HG02870 (cell line): ENCODE measurements around the gene PRMT2.

ENCODE experiments used
- ATAC-seq: cut with Tn5 transposase; IDR thresholded peaks from one replicate; pipeline ENCODE4 v1.9.1; 2021; ENCODE audit warnings: mild to moderate bottlenecking, moderate library complexity; ENCODE audit not compliant: unreplicated experiment

Gene PRMT2

DNA sequence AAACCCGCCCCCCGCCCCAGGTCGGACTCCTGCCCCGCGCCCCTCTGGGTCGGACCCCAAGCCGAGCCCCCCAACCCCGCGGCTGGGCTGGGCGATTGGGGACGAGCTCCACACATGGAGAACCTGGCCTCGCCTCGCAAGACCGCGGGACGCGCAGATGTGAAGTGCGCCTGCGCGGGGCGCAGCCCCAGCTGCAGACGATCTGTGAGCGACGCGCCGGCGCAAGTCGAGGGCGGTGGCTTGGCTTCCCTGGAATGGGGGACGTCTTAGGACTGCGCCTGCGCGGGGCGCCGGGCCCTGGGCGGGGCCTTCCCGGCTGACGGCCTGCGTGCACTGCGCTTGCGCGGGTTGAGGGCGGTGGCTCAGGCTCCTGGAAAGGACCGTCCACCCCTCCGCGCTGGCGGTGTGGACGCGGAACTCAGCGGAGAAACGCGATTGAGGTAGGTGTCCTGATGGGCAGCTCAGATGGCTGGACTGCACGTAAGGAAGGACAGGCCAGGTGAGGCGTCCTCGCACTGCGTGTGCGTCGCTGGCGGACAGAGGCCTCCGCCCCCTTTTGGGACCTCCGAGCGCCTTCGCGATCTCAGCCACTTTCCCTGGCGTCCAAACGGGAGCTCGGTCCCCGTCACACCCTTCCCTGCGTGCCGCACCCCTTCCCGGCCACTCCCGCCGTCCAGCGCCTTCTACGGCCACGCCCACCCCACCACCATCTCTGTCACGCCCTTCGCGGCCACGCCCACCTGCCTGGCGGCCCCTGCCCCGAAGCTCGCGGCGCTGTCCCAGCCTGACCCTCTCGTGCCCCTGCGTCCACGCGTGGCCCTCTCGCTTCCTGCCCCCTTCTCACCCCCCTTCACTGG is at the start of gene PRMT2:
TSS of gene PRMT2 (plus strand) at position 351 of the 857 bp plus-strand sequence. CDS start 1,278 bp downstream, outside the sequence.
- peak; percentile 79 for ATAC-seq

DNA sequence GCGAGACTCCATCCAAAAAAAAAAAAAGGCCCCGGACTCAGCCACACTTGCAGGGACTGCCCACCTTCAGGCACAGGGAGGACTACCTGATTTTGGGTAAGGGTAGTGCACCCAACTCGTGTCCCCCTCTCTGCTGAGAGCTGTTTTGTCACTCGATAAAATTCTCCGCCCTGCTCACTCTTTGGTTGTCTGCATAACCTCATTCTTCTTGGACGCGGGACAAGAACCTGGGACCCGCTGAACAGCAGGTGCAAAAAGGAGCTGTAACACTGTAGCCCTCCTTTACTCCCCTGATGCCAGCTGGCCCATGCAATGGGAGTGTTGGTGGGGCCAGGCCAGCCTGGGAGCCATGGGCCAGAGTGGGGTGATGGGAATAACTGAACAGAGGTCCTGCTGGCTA is 41.2 kb upstream of the PRMT2 start:
- no peak for ATAC-seq

DNA sequence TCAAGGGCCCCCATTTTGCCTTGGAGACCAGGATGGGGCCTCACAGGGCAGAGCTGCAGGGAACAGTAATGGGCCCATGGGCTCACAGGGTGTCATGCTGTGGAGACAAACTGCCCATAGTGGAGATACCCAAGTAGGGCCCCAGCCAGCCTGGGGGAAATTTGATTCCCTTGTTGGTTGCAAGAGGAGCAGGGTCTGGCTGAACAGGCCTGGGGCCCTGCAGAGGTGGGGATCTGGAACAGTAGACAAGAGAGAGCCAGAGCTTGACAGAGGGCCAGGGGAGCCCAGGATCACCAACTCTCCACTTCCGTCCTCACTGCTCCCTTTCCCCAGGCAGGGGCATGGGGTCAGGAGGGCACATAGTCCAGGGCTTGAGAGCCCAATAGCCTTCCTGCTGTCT is 39.3 kb upstream of the PRMT2 start:
- ATAC-seq: no peak

DNA sequence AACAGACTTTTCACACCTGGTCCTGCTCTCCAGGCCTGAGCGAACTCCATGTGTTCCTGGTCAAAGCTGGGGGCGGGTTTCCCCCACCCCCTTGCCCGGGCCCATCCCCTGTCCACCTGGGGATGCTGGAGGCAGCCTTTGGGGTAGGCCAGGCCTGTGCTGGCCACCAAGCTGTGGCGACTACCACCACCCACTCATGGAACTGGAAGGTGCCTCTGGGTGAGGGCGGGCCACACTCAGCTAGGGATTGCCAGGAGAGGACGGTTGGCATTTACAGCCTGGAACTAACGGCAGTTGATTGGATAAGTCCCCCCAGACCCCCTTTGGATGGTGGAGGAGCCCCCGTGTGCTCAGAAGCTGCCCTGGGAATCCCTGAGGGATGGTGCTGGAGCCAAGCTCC is 38.4 kb upstream of the PRMT2 start:
- no peak for ATAC-seq

DNA sequence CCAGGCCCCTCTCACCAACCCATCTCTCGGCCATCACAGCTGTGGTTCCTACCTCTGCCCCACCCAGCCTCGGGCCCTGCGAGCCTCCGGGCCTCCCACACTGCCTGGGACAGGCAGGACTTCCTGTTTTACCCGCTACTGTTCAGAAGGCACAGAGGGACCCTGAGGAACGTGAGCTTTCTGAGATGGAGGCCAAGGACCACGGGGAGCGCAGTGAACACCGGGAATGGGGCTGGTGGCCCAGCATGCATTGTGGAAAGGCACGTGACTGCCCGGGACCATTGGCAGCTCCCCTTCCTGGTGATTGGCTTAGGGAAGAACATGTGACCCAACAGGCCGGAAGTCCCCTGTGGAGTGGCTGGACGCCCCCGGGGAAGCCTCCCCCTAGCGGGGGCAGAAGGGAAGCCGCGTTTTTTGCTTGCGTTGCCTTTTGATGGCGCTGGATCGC is 37.6 kb upstream of the PRMT2 start:
- ATAC-seq: no peak

DNA sequence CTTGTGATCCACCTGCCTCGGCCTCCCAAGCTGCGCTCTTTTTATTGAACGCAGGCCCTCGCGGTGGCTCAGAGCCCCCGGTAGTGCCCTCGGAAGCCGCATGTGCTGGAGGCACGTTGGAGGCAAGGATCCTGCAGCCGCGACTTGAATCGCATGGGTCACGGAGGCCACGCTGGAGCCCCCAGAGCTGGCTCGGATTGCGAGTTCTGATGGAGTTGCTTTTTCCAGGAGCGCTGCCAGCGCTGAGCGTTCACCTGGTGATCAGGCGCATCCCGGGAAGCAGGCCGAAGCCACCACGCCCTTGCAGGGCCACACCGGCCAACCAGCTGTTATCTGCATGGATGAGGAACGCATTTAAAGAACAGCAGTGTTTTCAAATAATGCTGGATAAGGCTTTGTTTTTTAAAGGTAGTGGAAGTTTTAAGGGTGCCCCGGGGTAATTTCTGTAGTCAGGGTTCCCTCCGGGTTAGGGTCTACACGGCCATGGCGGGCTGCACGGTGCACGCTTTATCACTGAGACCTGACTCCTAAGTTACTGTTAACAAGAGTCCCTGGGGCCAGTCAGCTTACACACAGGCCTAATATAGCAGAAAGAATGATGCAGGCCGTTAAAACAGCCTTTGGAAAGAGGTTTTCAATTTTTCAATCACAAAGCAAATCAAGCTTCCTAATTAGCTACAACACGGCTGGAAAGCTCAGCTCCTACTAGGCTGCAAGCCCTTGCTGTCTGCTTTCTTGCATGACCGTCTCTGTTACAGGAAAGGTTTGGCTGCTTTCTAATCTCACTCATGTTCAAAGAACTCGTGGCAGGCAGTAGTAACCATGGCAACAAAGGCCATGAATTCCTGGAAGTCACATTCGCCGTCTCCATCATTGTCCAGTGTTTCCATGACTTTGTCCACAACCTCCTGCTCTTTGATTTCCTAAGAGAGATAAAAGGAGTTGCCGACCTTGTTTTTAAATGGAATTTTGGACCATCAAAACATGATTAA is 36.6 kb upstream of the PRMT2 start:
- no peak for ATAC-seq

DNA sequence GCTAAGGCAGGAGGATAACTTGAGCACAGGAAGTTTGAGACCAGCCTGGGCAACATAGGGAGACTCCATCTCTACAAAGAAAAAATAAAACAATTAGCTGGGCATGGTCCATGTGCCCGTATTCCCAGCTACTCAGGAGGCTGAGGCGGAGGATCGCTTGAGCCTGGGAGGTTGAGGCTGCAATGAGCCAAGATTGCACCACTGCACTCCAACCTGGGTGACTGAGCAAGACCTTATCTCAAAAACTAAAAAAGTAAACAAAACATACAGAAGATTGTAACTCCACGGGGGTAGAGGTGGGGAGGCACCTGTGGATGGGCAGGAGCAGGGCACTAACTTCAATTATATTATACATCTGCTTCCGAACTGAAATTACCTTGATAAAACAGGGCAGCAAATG is 35.2 kb upstream of the PRMT2 start:
- no peak for ATAC-seq

DNA sequence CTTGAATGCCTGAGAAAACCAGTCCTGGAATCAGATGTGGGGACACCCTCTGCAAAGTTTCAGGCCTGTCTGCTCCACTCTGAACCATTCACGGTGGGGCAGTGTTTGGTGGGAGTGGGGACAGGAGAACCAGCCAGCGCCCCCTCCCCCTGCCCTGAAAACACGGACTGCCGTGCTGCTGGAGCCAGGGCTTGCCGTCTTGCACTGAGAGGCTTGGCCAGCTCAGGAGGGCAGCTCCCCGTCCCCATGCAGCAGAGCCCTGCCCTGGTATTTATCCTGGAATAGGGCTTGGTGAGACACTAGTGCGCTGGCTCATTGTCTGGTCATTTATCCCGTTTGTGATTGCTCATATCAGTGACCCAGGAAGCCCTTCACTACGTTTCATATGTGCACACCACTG is 34.5 kb upstream of the PRMT2 start:
- ATAC-seq: no peak

DNA sequence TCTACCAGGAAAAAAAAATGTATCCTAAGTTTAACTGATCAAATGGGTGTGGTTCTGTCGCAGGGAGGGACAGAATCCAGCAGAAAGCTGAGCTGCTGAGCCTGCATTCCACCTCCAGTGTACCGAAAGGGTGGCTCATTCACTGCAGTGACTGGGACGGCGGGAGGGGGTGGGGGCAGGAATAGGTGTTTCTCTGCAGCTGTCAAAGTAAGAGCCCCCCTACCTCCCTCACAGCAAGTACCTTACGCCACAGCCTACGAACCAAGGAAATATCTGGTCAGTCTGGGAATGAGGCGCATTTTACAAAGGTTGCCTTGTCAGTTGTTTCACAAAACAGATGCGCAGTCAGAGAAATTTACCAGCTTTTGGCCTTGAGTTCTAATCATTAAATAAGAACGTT is 32.2 kb upstream of the PRMT2 start:
- no peak for ATAC-seq

DNA sequence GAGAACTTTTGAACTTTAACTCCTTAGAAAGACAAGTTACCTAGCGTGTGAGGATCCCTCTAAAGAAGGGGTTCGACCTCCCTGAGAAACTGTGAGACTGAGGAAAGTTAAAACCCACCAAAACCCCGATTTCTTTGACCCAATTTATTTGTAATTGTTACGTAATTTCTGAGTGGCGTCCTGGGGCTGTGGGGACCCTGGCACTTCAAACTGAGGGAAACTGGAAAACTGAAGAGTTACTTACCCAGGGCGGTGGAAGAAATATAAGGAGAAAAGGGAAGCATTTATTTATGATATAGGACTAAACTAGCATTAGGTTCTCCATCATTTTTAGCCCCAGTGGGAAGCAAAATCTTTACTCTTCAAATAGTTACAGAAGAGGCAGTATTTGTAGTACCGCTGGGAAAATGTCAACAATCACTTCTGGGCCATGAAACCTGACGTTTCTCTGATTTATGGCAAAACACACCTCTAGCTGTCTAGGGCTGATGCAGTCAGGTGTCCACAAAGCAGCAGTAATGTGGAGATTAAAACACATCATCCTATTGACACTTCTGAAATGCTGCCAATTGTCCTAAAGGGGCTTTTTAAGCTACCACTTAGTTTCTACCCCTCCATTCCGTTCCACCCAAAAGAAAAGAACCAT is 31.0 kb upstream of the PRMT2 start:
- no peak for ATAC-seq

DNA sequence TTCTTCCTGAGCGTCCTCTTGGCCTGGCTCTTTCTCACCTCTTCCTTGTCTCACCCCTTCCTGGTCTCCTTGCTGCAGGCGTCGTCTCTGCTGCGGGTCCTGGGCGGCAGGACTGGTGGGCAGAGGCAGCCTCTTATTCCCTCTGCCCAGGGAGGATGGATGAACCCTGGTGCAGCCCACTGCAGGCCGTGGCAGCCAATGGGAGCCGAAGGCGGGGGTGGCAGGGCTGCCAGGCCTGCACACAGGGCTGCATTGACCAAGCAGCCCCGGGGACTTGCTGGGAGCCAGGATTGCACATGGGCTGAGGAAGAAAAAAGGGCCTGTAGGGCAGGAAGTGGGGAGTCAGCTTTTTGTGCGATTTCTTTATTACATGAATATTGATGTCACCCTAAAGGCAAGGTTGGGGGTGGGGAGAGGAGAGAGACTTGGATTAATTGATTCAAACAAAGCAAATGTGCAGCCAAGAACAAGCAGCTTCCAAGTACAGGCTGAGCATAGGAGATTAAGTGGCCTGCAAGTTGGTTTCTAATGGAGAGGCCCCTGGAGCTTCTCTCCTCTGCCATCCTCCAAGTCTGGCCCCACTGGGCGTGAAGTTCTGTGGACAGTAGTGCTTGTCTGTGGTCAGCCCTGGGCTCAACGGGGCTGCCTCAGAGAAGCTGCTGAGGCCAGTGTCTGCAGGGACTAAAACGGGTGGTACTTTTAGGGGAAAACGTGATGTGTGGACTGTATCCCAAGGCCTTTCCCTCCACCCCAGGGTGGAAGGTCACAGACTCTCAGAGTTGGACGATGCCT is 30.3 kb upstream of the PRMT2 start, which contains the start of gene S100B:
TSS of gene S100B (minus strand) at position 108 of the 792 bp plus-strand sequence. CDS start 2,667 bp downstream, outside the sequence.
- no peak for ATAC-seq

DNA sequence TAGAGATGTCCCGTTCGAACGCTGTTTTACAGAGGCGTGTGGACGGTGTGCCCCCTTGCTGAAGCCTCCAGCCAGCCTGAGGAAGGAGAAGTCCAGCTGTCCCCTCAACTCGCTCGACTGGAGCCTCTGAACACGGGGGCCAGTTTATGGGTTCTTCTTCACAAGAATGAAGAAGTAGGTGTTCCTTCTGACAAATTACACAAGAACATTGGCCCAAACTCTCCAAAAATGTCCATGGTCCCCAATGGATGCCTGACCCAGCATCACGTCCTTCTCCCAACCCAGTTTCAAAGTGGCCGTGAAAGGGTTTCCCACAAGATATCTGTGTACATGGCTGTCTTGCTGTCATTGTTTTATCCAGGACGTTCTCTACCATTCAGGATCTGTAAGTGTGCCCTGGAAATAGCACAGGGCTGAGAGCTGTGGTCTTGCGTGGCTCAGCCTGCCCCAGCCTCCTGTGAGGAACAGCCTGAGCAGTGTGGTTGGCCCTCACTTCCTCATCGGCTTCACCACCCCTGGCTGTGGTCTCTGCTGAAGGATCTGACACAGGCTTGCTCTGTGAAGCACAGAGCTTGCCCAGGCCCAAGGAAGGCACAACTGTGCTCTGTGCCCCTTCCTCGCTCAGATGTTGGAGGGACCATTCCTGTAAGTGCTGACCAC is 29.6 kb upstream of the PRMT2 start:
- ATAC-seq: peak; percentile 57

DNA sequence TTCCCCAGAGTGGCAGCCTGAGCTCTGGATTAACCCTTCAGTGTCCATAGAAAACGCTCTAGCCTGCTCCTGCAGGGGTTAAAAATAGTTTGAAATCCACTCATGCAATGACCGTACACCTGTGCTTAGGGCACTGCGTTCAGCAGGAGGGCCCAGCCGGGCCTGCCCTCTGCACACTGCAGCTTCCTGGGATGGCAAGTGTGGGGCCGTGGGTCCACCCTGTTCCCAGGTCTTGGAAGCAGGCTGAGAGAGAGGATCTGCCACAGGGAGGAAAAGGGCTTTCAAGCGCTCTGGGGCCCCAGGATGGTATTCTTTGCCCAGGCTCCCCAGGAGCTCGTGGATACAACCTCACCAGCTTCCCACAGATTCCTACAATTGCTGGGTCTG is 29.1 kb upstream of the PRMT2 start:
- ATAC-seq: no peak

DNA sequence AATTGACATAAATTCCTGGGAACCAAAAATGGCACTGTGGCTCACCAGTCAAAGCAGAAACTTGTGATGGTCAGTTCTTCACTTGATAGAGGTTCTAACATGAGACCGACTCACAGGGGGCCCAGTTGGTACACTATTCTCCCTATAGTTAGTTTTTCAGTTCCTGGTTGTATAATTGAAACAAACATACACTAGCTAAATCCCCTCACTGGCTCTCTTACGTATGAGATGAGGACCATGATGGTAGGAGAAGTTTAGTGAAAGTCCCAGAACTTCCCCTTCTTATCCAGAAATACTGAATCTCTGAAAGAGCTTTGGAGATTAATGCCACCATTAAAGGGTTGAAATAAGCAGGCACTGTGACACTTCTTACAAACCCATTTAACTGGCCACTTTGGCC is 27.8 kb upstream of the PRMT2 start:
- ATAC-seq: no peak

DNA sequence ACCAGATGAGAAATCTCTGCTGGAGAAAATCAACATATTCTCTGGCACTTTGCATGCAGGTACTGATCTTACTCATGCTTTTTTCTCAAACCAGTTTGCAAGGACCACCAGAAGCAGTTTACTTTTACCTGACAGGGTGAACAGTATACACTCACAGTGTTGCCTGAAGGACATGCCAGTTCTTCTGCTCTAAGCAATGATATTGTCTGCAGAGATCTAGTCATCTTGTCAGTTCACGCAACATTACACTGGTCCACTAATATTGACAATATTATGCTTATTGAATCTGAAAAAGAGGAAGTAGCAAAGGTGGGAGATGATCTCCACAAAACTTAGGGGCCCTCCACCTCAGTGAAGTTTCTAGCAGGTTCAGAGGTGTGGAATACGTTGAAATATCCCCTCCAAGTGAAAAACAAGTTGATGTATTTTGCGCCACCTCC is 26.8 kb upstream of the PRMT2 start:
- peak; percentile 45 for ATAC-seq

DNA sequence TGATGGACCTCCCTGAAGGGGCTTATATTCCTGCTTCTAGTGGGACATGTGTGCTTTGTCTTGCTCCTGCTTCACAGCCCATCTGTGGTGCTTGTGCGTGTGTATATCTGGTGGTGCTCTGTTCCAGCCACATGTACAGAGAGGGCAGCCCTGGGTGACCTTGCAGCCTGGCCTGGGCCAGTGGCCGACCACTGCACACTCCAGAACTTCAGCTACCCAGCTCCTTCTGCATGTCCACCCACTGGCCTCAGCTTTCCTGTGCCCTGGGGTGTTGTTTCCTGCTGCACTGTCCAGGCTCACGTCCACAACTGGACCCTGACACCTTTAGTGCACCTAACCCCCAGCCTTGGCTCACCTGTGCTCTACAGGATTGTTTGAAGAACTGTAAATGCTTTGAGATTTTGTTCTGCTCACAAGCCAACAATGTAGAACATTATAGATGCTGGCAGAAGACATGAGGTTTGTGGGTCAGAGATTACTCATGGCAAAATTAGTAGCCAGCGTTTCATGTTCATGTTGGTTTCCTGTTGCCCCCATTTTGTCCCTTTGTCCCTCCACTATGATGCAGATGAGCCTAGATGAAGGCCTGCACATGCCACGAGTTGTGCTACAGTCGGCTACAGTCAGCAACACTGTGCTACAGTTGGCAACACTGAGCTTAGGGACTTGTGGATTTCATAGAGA is 25.3 kb upstream of the PRMT2 start:
- ATAC-seq: no peak

DNA sequence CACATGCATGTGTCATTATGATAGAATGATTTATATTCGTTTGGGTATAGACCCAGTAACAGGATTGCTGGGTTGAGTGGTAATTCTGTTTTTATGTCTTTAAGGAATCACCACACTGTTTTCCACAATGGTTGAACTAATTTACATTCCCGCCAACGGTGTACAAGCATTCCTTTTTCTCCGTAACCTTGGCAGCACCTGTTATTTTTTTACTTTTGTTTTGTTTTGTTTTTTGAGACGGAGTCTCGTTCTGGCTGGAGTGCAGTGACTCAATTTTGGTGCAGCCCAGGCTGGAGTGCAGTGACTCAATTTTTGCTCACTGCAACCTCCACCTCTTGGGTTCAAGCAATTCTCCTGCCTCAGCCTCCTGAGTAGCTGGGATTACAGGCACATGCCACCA is 22.1 kb upstream of the PRMT2 start:
- ATAC-seq: no peak

DNA sequence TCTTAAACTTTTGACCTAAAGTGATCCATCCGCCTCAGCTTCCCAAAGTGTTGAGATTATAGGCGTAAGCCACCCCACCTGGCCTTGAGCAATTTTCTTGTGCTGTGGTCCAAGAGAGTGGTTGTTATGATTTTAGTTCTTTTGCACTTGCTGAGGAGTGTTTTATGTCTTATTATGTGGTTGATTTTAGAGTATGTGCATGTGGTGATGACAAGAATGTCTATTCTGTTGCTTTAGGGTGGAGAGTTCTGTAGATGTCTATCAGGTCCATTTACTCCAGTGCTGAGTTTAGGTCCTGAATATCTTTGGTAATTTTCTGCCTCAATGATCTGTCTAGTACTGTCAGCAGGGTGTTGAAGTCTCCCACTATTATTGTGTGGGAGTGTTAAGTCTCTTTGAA is 19.4 kb upstream of the PRMT2 start:
- ATAC-seq: no peak

DNA sequence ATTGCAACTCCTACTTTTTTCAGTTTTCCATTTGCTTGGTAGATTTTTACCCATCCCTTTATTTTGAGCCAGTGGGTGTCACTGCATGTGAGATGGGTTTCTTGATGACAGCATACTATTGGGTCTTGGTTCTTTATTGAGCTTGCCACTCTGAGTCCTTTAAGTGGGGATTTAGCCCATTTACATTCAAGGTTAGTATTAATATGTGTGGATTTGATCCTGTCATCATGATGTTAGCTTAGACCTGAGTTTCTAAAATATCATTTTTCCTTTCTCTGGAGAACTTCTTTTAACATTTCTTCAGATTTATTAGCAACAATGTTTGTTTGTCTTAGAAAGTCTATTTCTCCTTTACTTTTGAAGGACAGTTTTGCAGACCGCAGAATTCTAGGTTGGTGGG is 18.8 kb upstream of the PRMT2 start:
- ATAC-seq: no peak
